SK-N-MC (cell line): Measurements from ENCODE around the gene ZCCHC17.

ENCODE experiments used
- EZH2 ChIP-seq: fragments of 200-600 bp; sonication (generic); IDR thresholded peaks from one replicate; pipeline ENCODE4 v1.6.1; 2017; ENCODE audit warnings: antibody characterized with exemption
- FOXP2 ChIP-seq: optimal IDR thresholded peaks from 2 replicates; pipeline ENCODE3; 2011; ENCODE audit warnings: mild to moderate bottlenecking, moderate library complexity; ENCODE audit not compliant: insufficient read depth; ENCODE audit errors: extremely low read length, control extremely low read depth
- POLR2AphosphoS5 ChIP-seq: IDR thresholded peaks from 2 replicates; pipeline ENCODE4 v1.6.1; 2012; ENCODE audit warnings: mild to moderate bottlenecking, low read depth, low read length, borderline replicate concordance

DNA sequence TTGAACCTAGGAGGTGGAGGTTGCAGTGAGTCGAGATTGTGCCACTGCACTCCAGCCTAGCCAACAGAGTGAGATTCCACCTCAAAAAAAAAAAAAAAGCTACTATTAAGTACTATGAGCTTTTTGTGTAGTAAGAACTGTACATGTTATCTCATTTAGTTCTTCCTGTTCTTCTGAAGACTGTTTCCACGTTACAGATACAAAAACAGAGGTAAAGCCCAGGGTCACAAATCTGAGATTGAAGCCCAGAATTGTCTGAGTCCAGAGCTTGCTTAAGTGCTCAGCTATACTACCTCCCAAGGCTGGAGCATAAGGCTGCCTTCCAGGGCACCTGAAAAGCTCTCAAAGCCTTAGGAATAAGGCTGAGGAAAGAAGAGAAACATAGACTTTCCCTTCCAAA lies 73.2 kb downstream of the ZCCHC17 start:
- TF ChIP-seq POLR2AphosphoS5 (no peak), EZH2 (no peak), FOXP2 (no peak)
